PFSK-1 (cell line): ENCODE data around the gene KIRREL3.

ENCODE experiments used
- FOXP2 ChIP-seq: optimal IDR thresholded peaks from 2 replicates; pipeline ENCODE3; 2011; ENCODE audit warnings: borderline replicate concordance, control low read depth, inconsistent platforms; ENCODE audit not compliant: insufficient read depth; ENCODE audit errors: extremely low read length, extremely low read depth
- POLR2AphosphoS5 ChIP-seq: IDR thresholded peaks from 2 replicates; pipeline ENCODE4 v1.6.1; 2012; ENCODE audit warnings: low read depth, mild to moderate bottlenecking, control low read depth, low read length, moderate library complexity
- SIN3A ChIP-seq: IDR thresholded peaks from 2 replicates; pipeline ENCODE4 v1.6.1; 2012; ENCODE audit warnings: mild to moderate bottlenecking, low read length, moderate library complexity, borderline replicate concordance; ENCODE audit not compliant: insufficient read depth
- TAF1 ChIP-seq: IDR thresholded peaks from 2 replicates; pipeline ENCODE4 v1.6.1; 2012; ENCODE audit warnings: low read length, control low read depth, borderline replicate concordance; ENCODE audit not compliant: insufficient read depth
- TF ChIP-seq, protein P1 (sequence below), 2 experiments: IDR thresholded peaks; 2 replicates each; pipeline versions ENCODE4 v1.6.1 to v1.8.0; 2011 to 2012; ENCODE audit warnings: low read depth in 2 of 2, low read length in 2 of 2, control low read depth in 1 of 2, inconsistent platforms in 1 of 2, mild to moderate bottlenecking in 1 of 2, moderate library complexity in 1 of 2; ENCODE audit not compliant: insufficient read depth in 1 of 2

KIRREL3 gene

DNA sequence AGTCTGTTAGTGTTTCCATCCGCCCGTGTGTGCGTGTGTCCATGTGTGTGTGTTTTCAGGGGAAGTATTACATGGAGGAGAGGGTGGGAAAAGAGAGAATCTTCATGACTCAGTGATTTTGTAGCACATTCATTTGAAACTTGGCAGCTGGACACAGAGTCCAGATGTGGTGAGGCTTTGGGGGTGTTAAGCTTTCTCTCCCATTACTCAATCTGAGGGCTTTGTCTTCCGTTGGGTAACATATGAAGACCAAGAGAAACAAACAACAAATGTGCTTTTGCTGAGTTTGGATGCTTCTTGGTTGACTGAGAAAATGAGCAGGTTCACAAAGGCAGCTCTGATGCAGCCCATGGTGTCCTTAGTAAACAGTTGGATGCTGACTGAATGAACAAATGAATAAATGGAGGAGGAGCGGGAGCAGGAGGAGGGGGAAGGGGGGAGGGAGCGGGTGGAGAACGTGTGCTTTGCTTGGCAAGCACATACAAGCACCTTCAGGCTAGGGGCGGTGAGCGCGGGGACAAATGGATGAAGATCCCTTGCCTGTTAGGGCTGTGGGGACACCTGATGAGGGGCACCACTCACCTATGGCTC, 540.8 kb downstream of the KIRREL3 start:
- TF ChIP-seq, protein P1, sequence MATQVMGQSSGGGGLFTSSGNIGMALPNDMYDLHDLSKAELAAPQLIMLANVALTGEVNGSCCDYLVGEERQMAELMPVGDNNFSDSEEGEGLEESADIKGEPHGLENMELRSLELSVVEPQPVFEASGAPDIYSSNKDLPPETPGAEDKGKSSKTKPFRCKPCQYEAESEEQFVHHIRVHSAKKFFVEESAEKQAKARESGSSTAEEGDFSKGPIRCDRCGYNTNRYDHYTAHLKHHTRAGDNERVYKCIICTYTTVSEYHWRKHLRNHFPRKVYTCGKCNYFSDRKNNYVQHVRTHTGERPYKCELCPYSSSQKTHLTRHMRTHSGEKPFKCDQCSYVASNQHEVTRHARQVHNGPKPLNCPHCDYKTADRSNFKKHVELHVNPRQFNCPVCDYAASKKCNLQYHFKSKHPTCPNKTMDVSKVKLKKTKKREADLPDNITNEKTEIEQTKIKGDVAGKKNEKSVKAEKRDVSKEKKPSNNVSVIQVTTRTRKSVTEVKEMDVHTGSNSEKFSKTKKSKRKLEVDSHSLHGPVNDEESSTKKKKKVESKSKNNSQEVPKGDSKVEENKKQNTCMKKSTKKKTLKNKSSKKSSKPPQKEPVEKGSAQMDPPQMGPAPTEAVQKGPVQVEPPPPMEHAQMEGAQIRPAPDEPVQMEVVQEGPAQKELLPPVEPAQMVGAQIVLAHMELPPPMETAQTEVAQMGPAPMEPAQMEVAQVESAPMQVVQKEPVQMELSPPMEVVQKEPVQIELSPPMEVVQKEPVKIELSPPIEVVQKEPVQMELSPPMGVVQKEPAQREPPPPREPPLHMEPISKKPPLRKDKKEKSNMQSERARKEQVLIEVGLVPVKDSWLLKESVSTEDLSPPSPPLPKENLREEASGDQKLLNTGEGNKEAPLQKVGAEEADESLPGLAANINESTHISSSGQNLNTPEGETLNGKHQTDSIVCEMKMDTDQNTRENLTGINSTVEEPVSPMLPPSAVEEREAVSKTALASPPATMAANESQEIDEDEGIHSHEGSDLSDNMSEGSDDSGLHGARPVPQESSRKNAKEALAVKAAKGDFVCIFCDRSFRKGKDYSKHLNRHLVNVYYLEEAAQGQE (IDR thresholded peaks at IDR 0.05; ENCODE audit: insufficient read depth in 1 of 2, low read depth in 2 of 2, low read length in 2 of 2): no peak
- no peak for TF ChIP-seq SIN3A
- no peak for TF ChIP-seq TAF1
- no peak for TF ChIP-seq FOXP2

DNA sequence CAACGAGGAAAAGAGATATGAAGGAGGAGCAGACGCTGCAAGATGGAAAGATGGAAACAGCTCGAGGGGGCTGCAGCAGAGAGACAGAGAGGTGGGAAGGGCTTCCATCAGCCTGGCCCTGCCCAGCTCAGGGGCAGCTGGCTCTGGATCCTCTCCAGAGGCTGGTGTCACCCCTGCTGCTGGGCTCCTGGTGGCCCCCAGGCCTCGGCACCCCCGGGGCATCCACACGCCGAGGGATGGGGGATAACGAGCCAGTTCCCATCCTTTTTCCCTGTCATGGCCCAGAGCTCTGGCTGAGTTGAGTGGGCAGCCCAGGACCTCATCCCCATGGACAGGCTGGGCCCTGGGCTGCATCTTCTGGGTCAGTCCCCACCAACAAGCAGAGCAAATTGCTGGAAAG, 542.8 kb downstream of the KIRREL3 start:
- TF ChIP-seq SIN3A: no peak
- no peak for TF ChIP-seq TAF1
- TF ChIP-seq FOXP2: no peak
- no peak for TF ChIP-seq POLR2AphosphoS5
- TF ChIP-seq, protein P1 (IDR thresholded peaks at IDR 0.05; ENCODE audit: insufficient read depth in 1 of 2, low read depth in 2 of 2, low read length in 2 of 2): no peak

DNA sequence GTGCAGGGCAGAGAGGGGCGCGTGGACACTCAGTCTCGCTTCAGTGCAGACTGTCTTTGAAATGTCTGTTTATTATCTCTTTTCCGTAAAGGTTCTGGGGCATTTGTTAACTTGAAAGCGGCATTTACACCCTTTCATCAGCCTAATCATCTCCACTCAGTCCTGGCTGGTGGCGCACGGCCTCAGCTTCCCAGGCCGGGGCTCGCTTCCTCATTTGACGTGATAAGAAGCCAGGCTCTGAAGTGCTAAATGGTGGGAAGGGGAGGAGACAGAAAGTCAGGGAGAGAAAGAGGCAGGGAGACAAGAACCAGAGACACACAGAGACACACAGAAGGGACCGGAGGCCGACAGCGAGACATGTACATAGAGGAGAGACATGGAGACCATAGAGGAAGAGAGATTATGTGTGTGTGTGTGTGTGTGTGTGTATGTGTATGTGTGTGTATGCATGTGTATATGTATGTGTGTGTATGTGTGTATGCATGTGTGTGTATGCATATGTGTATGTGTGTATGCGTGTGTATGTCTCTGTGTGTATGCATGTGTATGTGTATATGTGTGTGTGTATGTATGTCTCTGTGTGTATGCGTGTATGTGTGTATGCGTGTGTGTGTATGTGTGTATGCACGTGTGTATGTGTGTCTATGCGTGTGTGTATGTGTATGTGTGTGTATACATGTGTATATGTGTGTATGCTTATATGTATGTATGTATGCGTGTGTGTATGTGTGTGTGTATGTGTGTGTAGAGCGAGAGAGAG, 543.6 kb downstream of the KIRREL3 start:
- TF ChIP-seq, protein P1 (IDR thresholded peaks at IDR 0.05; ENCODE audit: insufficient read depth in 1 of 2, low read depth in 2 of 2, low read length in 2 of 2): no peak
- TF ChIP-seq SIN3A (no peak), TAF1 (no peak), FOXP2 (no peak), POLR2AphosphoS5 (no peak)

DNA sequence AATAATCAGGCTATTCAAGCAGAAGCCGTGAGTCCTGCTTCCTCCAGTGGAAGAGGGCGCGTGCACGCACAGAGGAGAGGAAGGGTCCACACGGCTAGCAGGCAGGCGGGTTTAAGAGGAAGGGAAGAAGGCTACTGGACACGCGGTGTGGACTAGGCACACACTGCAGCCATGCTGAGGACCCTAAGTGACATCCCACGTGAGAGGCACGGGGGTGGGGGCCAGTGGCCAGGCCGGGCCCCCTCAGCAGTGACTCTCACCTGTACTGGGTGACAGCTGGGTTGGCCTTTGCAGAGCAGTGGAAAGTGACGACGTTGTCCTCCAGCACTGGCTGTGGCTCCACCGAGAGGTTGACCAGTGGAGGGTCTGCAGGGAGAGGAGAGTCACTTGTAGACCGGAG, 544.5 kb downstream of the KIRREL3 start:
- TF ChIP-seq SIN3A (no peak), FOXP2 (no peak), POLR2AphosphoS5 (no peak), TAF1 (no peak)
- TF ChIP-seq, protein P1 (IDR thresholded peaks at IDR 0.05; ENCODE audit: insufficient read depth in 1 of 2, low read depth in 2 of 2, low read length in 2 of 2): no peak
